SK-N-SH (cell line): Measurements from ENCODE around the gene QRICH2.

Experiments used
- CTCF ChIP-seq: fragments of 200-600 bp; sonication (generic); IDR thresholded peaks from 2 replicates; pipeline ENCODE4 v1.6.1; 2017; ENCODE audit warnings: antibody characterized with exemption, mild to moderate bottlenecking, moderate library complexity
- POLR2AphosphoS5 ChIP-seq: IDR thresholded peaks from 2 replicates; pipeline ENCODE4 v1.6.1; 2012; ENCODE audit warnings: low read depth, low read length
- RAD21 ChIP-seq: IDR thresholded peaks from 2 replicates; pipeline ENCODE4 v1.6.1; 2012; ENCODE audit warnings: mild to moderate bottlenecking, low read length
- REST ChIP-seq: IDR thresholded peaks from 2 replicates; pipeline ENCODE4 v1.6.1; 2012; ENCODE audit warnings: mild to moderate bottlenecking, low read depth, low read length, moderate library complexity
- SIN3A ChIP-seq: IDR thresholded peaks from 2 replicates; pipeline ENCODE4 v1.6.1; 2012; ENCODE audit warnings: low read depth, mild to moderate bottlenecking, low read length, moderate library complexity, borderline replicate concordance
- TAF1 ChIP-seq: IDR thresholded peaks from 2 replicates; pipeline ENCODE4 v1.6.1; 2012; ENCODE audit warnings: low read depth, mild to moderate bottlenecking, low read length, moderate library complexity, borderline replicate concordance
- TCF12 ChIP-seq: IDR thresholded peaks from 2 replicates; pipeline ENCODE4 v1.4.0; 2012
- USF2 ChIP-seq: fragments of 150-350 bp; IDR thresholded peaks from 2 replicates; pipeline ENCODE4 v1.6.1; 2017; ENCODE audit warnings: antibody characterized with exemption, low read length, low read depth, borderline replicate concordance

GRCh38 chr17:76254275-76254674, 53.8 kb downstream of the QRICH2 start:
- no peak for TF ChIP-seq USF2
- TF ChIP-seq CTCF = no peak
- TF ChIP-seq RAD21 = no peak
- TF ChIP-seq SIN3A = no peak
- TF ChIP-seq REST = no peak
- no peak for TF ChIP-seq TCF12
- no peak for TF ChIP-seq TAF1
- TF ChIP-seq POLR2AphosphoS5 = no peak
